ENCODE measurements around the gene THRA.

Gene THRA

GRCh38 chr17:40086150-40087044, 23.6 kb downstream of the THRA start:
- peak; percentile 46 to 71 for DNase-seq

GRCh38 chr17:40087049-40087794, 24.5 kb downstream of the THRA start:
- DNase-seq: no peak

- DNase-seq: no peak
Observed at GRCh38 chr17:40087903-40088718, 25.3 kb downstream of the THRA start.

GRCh38 chr17:40089077-40089895, 26.5 kb downstream of the THRA start:
- no peak for DNase-seq

GRCh38 chr17:40090237-40091119, 27.7 kb downstream of the THRA start:
- no peak for DNase-seq

GRCh38 chr17:40091691-40092397, 29.1 kb downstream of the THRA start:
- DNase-seq: no peak

GRCh38 chr17:40092581-40092980, 29.8 kb downstream of the THRA start:
- DNase-seq: no peak

GRCh38 chr17:40093005-40093579, 30.3 kb downstream of the THRA start:
- DNase-seq: no peak

GRCh38 chr17:40093580-40094201, 30.9 kb downstream of the THRA start:
- no peak for DNase-seq

- no peak for DNase-seq
Observed at GRCh38 chr17:40094874-40095273, 32.1 kb downstream of the THRA start.

GRCh38 chr17:40095351-40095943, 32.7 kb downstream of the THRA start:
- no peak for DNase-seq

- DNase-seq: peak; percentile 54 to 88
Observed at GRCh38 chr17:40095944-40096791, 33.4 kb downstream of the THRA start.

GRCh38 chr17:40097087-40097486, 34.3 kb downstream of the THRA start:
- no peak for DNase-seq

GRCh38 chr17:40097931-40098845, 35.4 kb downstream of the THRA start:
- no peak for DNase-seq

- peak; percentile 98 to 100 for DNase-seq
Observed at GRCh38 chr17:40098846-40099618, 36.3 kb downstream of the THRA start.

All from stimulated activated CD4-positive, alpha-beta T cell treated with anti-CD3 and anti-CD28 coated beads, Interleukin-4, amount 100 ng/mL, for 4 hours (primary cell).